Liver (tissue), 9 donors: ENCODE results near the gene FGF19. TPM values are rescaled to one million over a fixed set of nuclear protein-coding genes. Genes with fewer than 3 reads are reported as not detected.

Experiments used
- DNase-seq: peaks from one replicate; pipeline ENCODE4 v3.0.0-alpha.2; 2017; ENCODE audit warnings: low spot score
- H3K27ac ChIP-seq, 2 donors: one replicate each; pipeline ENCODE4 v1.7.0; 2013; ENCODE audit warnings: inconsistent platforms in 2 of 2, low read length in 2 of 2, control low read depth in 1 of 2, low read depth in 1 of 2, mild to moderate bottlenecking in 1 of 2
- H3K27me3 ChIP-seq, 4 donors: one replicate each; pipeline versions ENCODE4 v1.6.1 to v1.7.0; 2013; ENCODE audit warnings: low read length in 3 of 4, inconsistent platforms in 1 of 4, mild to moderate bottlenecking in 1 of 4, moderate library complexity in 1 of 4; ENCODE audit not compliant: control insufficient read depth in 4 of 4, insufficient read depth in 4 of 4
- H3K36me3 ChIP-seq, 4 donors: one replicate each; pipeline versions ENCODE4 v1.6.1 to v1.7.0; 2013; ENCODE audit warnings: low read length in 3 of 4, mild to moderate bottlenecking in 3 of 4, low read depth in 1 of 4, moderate library complexity in 1 of 4; ENCODE audit not compliant: control insufficient read depth in 4 of 4, insufficient read depth in 3 of 4
- H3K4me1 ChIP-seq, 4 donors: one replicate each; pipeline versions ENCODE4 v1.6.1 to v1.7.0; 2013; ENCODE audit warnings: low read length in 3 of 4, mild to moderate bottlenecking in 3 of 4, moderate library complexity in 1 of 4; ENCODE audit not compliant: control insufficient read depth in 4 of 4, insufficient read depth in 4 of 4
- H3K4me3 ChIP-seq, 3 donors: one replicate each; pipeline versions ENCODE4 v1.6.1 to v1.7.0; 2013; ENCODE audit warnings: low read length in 3 of 3, control low read depth in 1 of 3, low read depth in 1 of 3, mild to moderate bottlenecking in 1 of 3
- H3K9ac ChIP-seq, 2 donors: one replicate each; pipeline ENCODE4 v1.7.0; 2013; ENCODE audit warnings: low read length in 2 of 2, mild to moderate bottlenecking in 2 of 2, moderate library complexity in 2 of 2, control low read depth in 1 of 2, low read depth in 1 of 2
- H3K9me3 ChIP-seq, 4 donors: one replicate each; pipeline versions ENCODE4 v1.6.1 to v1.7.0; 2013; ENCODE audit warnings: low read length in 3 of 4; ENCODE audit not compliant: control insufficient read depth in 4 of 4
- CTCF ChIP-seq: fragments of 150-350 bp; IDR thresholded peaks from 2 replicates; pipeline ENCODE4 v1.5.1; 2017; ENCODE audit warnings: improper control_type of control experiment, low read depth, low read length; ENCODE audit not compliant: missing input control
- FOXA1 ChIP-seq: IDR thresholded peaks from 2 replicates; pipeline ENCODE4 v1.6.1; 2016; ENCODE audit warnings: antibody characterized with exemption
- FOXA2 ChIP-seq: IDR thresholded peaks from 2 replicates; pipeline ENCODE4 v1.6.1; 2016; ENCODE audit warnings: antibody characterized with exemption
- GABPA ChIP-seq, 2 donors: IDR thresholded peaks in 1 of 2; conservative IDR thresholded peaks in 1 of 2; 2 replicates each; pipeline ENCODE4 v1.6.1; 2016; ENCODE audit warnings: antibody characterized with exemption in 2 of 2, mild to moderate bottlenecking in 1 of 2, moderate library complexity in 1 of 2
- HNF4A ChIP-seq, 2 donors: conservative IDR thresholded peaks; 2 replicates each; pipeline ENCODE4 v1.6.1; 2016; ENCODE audit warnings: antibody characterized with exemption in 2 of 2, mild to moderate bottlenecking in 2 of 2
- HNF4G ChIP-seq: IDR thresholded peaks from 2 replicates; pipeline ENCODE4 v1.6.1; 2016; ENCODE audit warnings: antibody characterized with exemption
- MAX ChIP-seq: IDR thresholded peaks from 2 replicates; pipeline ENCODE4 v1.6.1; 2016; ENCODE audit warnings: antibody characterized with exemption
- NR2F2 ChIP-seq: IDR thresholded peaks from 2 replicates; pipeline ENCODE4 v1.6.1; 2016; ENCODE audit warnings: antibody characterized with exemption
- REST ChIP-seq: IDR thresholded peaks from 2 replicates; pipeline ENCODE4 v1.6.1; 2016; ENCODE audit warnings: antibody characterized with exemption, mild to moderate bottlenecking
- RXRA ChIP-seq, 2 donors: IDR thresholded peaks; 2 replicates each; pipeline ENCODE4 v1.6.1; 2017 to 2018; ENCODE audit warnings: antibody characterized with exemption in 2 of 2, mild to moderate bottlenecking in 1 of 2
- SP1 ChIP-seq: IDR thresholded peaks from 2 replicates; pipeline ENCODE4 v1.6.1; 2018; ENCODE audit warnings: antibody characterized with exemption, mild to moderate bottlenecking
- TAF1 ChIP-seq: conservative IDR thresholded peaks from 2 replicates; pipeline ENCODE4 v1.6.1; 2016; ENCODE audit warnings: antibody characterized with exemption, mild to moderate bottlenecking
- YY1 ChIP-seq: IDR thresholded peaks from 2 replicates; pipeline ENCODE4 v1.6.1; 2016; ENCODE audit warnings: antibody characterized with exemption, mild to moderate bottlenecking
- ZBTB33 ChIP-seq: IDR thresholded peaks from 2 replicates; pipeline ENCODE4 v1.6.1; 2016; ENCODE audit warnings: antibody characterized with exemption
- WGBS: extraction: QIAGEN DNeasy Blood & Tissue Kit; methylation state at CpG from one replicate; pipeline ENCODE4 v1.1.7; 2013; 5-methylcytosine and 5-hydroxymethylcytosine counted together
- polyA plus RNA-seq, 2 donors: library from polyadenylated mRNA; stranded (reverse) in 1 of 2; unstranded in 1 of 2; fragments of 200-250 nt in 1 of 2; fragments of >200 nt in 1 of 2; fragmentation: Nextera tagmentation in 1 of 2; extraction: Ambion mirVana in 1 of 2; gene quantifications; one replicate each; pipeline versions ENCODE4 v1.2.1 to v1.2.3, GENCODE V29; 2013 to 2015
- total RNA-seq, 2 donors: library from RNA; depleted of rRNA; stranded (reverse); fragments of >200 nt; gene quantifications; one replicate each; pipeline ENCODE4 v1.2.3, GENCODE V29; 2014
- donor health status: healthy.
- donor health status: healthy.
- donor health status: healthy.
- donor health status: healthy.
- donor health status: healthy.

FGF19 gene
- total and polyA plus RNA-seq, 4 donors: 0.09 TPM; not detected in 3

- no peaks in the 10 kb centered on the region for H3K36me3 ChIP-seq
- H3K27ac ChIP-seq: no peak overlapping the region
- DNase-seq: no peak
- H3K9me3 ChIP-seq: no peaks in the 10 kb centered on the region
- H3K4me1 ChIP-seq: no peaks in the 10 kb centered on the region
- H3K9ac ChIP-seq: no peak overlapping the region
- no peaks in the 10 kb centered on the region for H3K27me3 ChIP-seq
- 78% methylated on average over 8 of the region's 8 CpGs for WGBS
- no peak overlapping the region for H3K4me3 ChIP-seq
- TF ChIP-seq MAX: no peak
These were observed 42.3 kb upstream of the FGF19 start for GRCh38 chr11:69746140-69746539.

GRCh38 chr11:69745201-69745600 is 41.4 kb upstream of the FGF19 start:
- TF ChIP-seq CTCF (no peak), YY1 (no peak), RXRA (IDR thresholded peaks at IDR 0.05) (no peak), TAF1 (no peak), GABPA (IDR thresholded peaks at IDR 0.05 in 1 of 2, conservative IDR thresholded peaks at IDR 0.05 in 1 of 2) (no peak), NR2F2 (no peak), HNF4G (no peak), REST (no peak), HNF4A (conservative IDR thresholded peaks at IDR 0.05) (no peak), FOXA2 (no peak), SP1 (no peak)

GRCh38 chr11:69744435-69744834 is 40.6 kb upstream of the FGF19 start:
- Histone ChIP-seq H3K4me3 (no peak overlapping the region), H3K9ac (no peak overlapping the region), H3K27me3 (no peaks in the 10 kb centered on the region), H3K9me3 (no peaks in the 10 kb centered on the region), H3K4me1 (no peaks in the 10 kb centered on the region), H3K36me3 (no peaks in the 10 kb centered on the region), H3K27ac (no peak overlapping the region)
- no peak for DNase-seq
- WGBS: 75% methylated on average over 7 of the region's 7 CpGs
- TF ChIP-seq NR2F2: no peak
- no peak for TF ChIP-seq MAX
- TF ChIP-seq YY1: no peak
- no peak for TF ChIP-seq TAF1
- TF ChIP-seq HNF4A (conservative IDR thresholded peaks at IDR 0.05): no peak
- TF ChIP-seq CTCF: no peak
- TF ChIP-seq RXRA (IDR thresholded peaks at IDR 0.05): no peak
- TF ChIP-seq ZBTB33: no peak
- TF ChIP-seq FOXA1: no peak

More at GRCh38 chr11:69745201-69745600, 41.4 kb upstream of the FGF19 start:
- H3K27me3 ChIP-seq: no peaks in the 10 kb centered on the region
- H3K36me3 ChIP-seq: no peaks in the 10 kb centered on the region
- no peaks in the 10 kb centered on the region for H3K4me1 ChIP-seq
- no peak for DNase-seq
- H3K9ac ChIP-seq: no peak overlapping the region
- H3K27ac ChIP-seq: no peak overlapping the region
- no peaks in the 10 kb centered on the region for H3K9me3 ChIP-seq
- 88% methylated on average over 10 of the region's 10 CpGs for WGBS
- no peak overlapping the region for H3K4me3 ChIP-seq
